ENCODE measurements around the gene HEATR1. TPM values are rescaled to one million over a fixed set of nuclear protein-coding genes. Genes with fewer than 3 reads are reported as not detected.

The HEATR1 gene
- total RNA-seq, 1 experiment from 2014 or later, result 53.6 TPM

Other genes starting within 250 kb of the HEATR1 start
- not detected in 2 replicates for gene EDARADD, start 210.2 kb downstream of the HEATR1 start, total RNA-seq (2014; rRNA removed; shearing (Covaris generic); ENCODE audit: low replicate concordance)
- 7.9 and 21.4 TPM in 2 replicates for gene LGALS8, start 80.5 kb downstream of the HEATR1 start, total RNA-seq (2014; rRNA removed; shearing (Covaris generic); ENCODE audit: low replicate concordance)
- not detected in 2 replicates for gene ACTN2, start 82.0 kb upstream of the HEATR1 start, total RNA-seq (2014; rRNA removed; shearing (Covaris generic); ENCODE audit: low replicate concordance)
- gene MTR, start 190.8 kb upstream of the HEATR1 start, total RNA-seq (2014; rRNA removed; shearing (Covaris generic); ENCODE audit: low replicate concordance), result 19.4 and 21.6 TPM in 2 replicates